WERI-Rb-1 (cell line): ENCODE measurements around the gene AFF3.

Experiments used
- DNase-seq: peaks from one replicate; pipeline ENCODE4 v3.0.0-alpha.2; 2020
- H3K27ac ChIP-seq: fragments of 250-450 bp; sonication (Bioruptor Pico); 2 replicates; pipeline ENCODE4 v1.5.1; 2020; ENCODE audit warnings: mild to moderate bottlenecking, moderate library complexity
- H3K27me3 ChIP-seq: fragments of 250-450 bp; sonication (Bioruptor Pico); 2 replicates; pipeline ENCODE4 v1.5.1; 2021; ENCODE audit warnings: mild to moderate bottlenecking, low read depth, moderate library complexity; ENCODE audit not compliant: insufficient read depth, severe bottlenecking
- H3K36me3 ChIP-seq: fragments of 250-450 bp; sonication (Bioruptor Pico); 2 replicates; pipeline ENCODE4 v1.5.1; 2020; ENCODE audit warnings: mild to moderate bottlenecking, moderate library complexity
- H3K4me3 ChIP-seq: 2 replicates; pipeline ENCODE4 v1.5.1; 2011; ENCODE audit warnings: low read depth, mild to moderate bottlenecking, control low read depth, low read length
- H3K9me3 ChIP-seq: fragments of 250-450 bp; sonication (Bioruptor Pico); 2 replicates; pipeline ENCODE4 v1.5.1; 2021; ENCODE audit warnings: mild to moderate bottlenecking, moderate library complexity; ENCODE audit not compliant: severe bottlenecking
- CTCF ChIP-seq: IDR thresholded peaks from 2 replicates; pipeline ENCODE4 v1.5.1; 2011; ENCODE audit warnings: low read depth, mild to moderate bottlenecking, control low read depth, inconsistent platforms, low read length

Gene AFF3

DNA sequence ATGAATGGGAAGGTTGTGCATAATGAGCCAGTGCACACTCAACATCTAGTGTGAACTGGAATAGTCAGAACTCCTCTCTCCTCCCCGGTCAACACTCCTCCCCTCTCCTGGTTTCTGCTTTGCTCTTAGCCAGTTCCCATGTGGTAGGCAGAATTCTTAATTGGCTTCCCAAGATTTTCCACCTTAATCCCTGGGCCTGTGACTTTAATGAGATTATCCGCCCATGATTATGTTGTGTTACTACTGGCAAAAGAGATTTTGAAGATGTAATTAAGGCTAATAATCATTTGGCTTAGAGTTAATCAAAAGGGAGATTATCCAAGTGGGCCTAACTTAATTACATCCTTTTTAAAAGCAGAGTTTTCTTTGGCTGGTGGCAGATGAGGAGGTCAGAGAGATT lies 618.3 kb downstream of the AFF3 start:
- H3K9me3 ChIP-seq, result no peaks in the 10 kb centered on the region
- TF ChIP-seq CTCF, result no peak
- no peak overlapping the region for H3K4me3 ChIP-seq
- no peak overlapping the region for H3K27ac ChIP-seq
- peaks cover 58% of the 10 kb centered on the region for H3K27me3 ChIP-seq
- no peaks in the 10 kb centered on the region for H3K36me3 ChIP-seq
- DNase-seq, result peak; percentile 56

GRCh38 chr2:99522157-99522556 lies 620.2 kb downstream of the AFF3 start:
- peaks cover 42% of the 10 kb centered on the region for H3K27me3 ChIP-seq
- no peak for DNase-seq
- H3K4me3 ChIP-seq, result no peak overlapping the region
- no peak overlapping the region for H3K27ac ChIP-seq
- TF ChIP-seq CTCF, result no peak
- H3K36me3 ChIP-seq, result no peaks in the 10 kb centered on the region
- H3K9me3 ChIP-seq, result no peaks in the 10 kb centered on the region

DNA sequence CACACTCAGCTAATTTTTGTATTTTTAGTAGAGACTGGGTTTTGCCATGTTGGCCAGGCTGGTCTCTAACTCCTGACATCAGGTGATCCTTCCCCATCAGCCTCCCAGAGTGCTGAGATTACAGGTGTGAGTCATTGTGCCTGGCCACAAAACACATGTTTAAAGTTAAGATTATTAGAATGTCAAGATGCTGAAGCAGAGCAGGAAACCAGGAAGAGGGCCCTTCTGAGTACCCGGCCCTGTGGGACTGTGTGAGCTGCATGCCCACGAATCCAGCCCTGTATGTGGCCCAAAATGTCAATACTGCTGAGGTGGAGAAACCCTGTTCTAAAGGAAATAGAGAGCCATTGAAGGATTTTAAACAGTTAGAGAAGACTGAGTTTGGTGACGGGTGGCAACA lies 621.6 kb downstream of the AFF3 start:
- Histone ChIP-seq H3K36me3 (no peaks in the 10 kb centered on the region), H3K4me3 (no peak overlapping the region), H3K27me3 (peaks cover 30% of the 10 kb centered on the region), H3K9me3 (no peaks in the 10 kb centered on the region), H3K27ac (no peak overlapping the region)
- DNase-seq, result no peak
- no peak for TF ChIP-seq CTCF

GRCh38 chr2:99520195-99520594 lies 622.2 kb downstream of the AFF3 start:
- no peak for TF ChIP-seq CTCF
- H3K36me3 ChIP-seq, result no peaks in the 10 kb centered on the region
- peaks cover 24% of the 10 kb centered on the region for H3K27me3 ChIP-seq
- no peak for DNase-seq
- no peaks in the 10 kb centered on the region for H3K9me3 ChIP-seq
- no peak overlapping the region for H3K27ac ChIP-seq
- no peak overlapping the region for H3K4me3 ChIP-seq

DNA sequence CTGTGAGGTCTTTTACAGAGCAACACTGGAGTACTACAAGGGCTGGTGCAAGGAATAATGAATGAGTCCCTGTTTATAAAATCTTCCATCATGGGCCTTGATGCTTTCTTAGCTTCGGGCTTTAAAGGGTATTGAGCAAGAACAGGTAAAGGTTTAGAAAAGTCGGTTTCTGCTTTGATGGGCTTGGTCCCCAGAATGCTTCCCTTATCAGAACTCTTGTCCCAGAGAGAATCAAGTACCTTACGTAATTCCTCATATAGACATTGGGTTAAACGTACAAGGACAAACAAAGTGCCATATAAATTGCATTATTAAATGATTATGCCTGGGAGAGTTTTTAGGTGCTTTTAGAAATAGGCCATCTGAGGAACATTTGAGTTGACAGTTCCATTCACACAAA lies 628.0 kb downstream of the AFF3 start:
- no peak for DNase-seq
- Histone ChIP-seq H3K27me3 (no peaks in the 10 kb centered on the region), H3K4me3 (no peak overlapping the region), H3K9me3 (no peaks in the 10 kb centered on the region), H3K36me3 (no peaks in the 10 kb centered on the region), H3K27ac (no peak overlapping the region)
- TF ChIP-seq CTCF, result no peak

DNA sequence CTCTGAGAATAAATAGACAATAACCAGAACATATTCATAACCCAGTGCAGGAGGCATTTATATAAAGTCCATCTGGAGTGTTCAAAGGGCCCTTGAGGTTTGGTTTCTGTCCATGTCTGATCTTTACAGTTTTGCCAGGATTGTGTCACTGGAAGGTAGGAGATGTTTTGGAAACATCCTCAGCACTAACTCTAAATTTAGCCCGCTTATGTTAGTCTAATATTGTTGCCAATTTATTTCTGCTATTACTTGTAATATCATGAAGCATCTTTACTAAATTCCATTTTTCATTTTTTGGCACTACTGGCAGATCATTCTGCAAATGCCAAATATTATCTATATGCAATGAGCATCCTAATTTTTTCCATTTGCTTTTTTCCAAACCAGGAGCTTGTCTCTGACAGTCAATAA lies 630.2 kb downstream of the AFF3 start:
- TF ChIP-seq CTCF, result no peak
- Histone ChIP-seq H3K9me3 (no peaks in the 10 kb centered on the region), H3K27me3 (no peaks in the 10 kb centered on the region), H3K4me3 (no peak overlapping the region), H3K27ac (no peak overlapping the region), H3K36me3 (no peaks in the 10 kb centered on the region)
- DNase-seq, result no peak
